T-helper 17 cell (primary cell): Measurements from ENCODE around the gene FNDC1. TPM values are rescaled to one million over a fixed set of nuclear protein-coding genes. Genes with fewer than 3 reads are reported as not detected.

Experiments
- ATAC-seq: fragments of 150-1000 bp; cut with Tn5 transposase; 2 replicates; pipeline ENCODE4 v1.10.0; 2021; ENCODE audit warnings: mild to moderate bottlenecking, moderate library complexity
- DNase-seq, 3 donors: peaks; one replicate each; pipeline versions ENCODE4 v3.0.0 to v3.0.0-alpha.2; 2020 to 2021
- H3K9me3 ChIP-seq: one replicate; pipeline ENCODE4 v1.7.0; 2013; ENCODE audit warnings: low read length, mild to moderate bottlenecking; ENCODE audit not compliant: control insufficient read depth, poor library complexity, severe bottlenecking
- H3K27ac Mint-ChIP-seq: one replicate; pipeline ENCODE4 v1.8.0; 2022; ENCODE audit warnings: mild to moderate bottlenecking, moderate library complexity, mixed read lengths
- H3K27me3 Mint-ChIP-seq: one replicate; pipeline ENCODE4 v1.8.0; 2022; ENCODE audit warnings: mixed read lengths
- H3K36me3 Mint-ChIP-seq: one replicate; pipeline ENCODE4 v1.8.0; 2022; ENCODE audit warnings: low read depth, mixed read lengths
- H3K4me1 Mint-ChIP-seq: one replicate; pipeline ENCODE4 v1.8.0; 2022; ENCODE audit warnings: mild to moderate bottlenecking, mixed read lengths
- H3K4me3 Mint-ChIP-seq: one replicate; pipeline ENCODE4 v1.8.0; 2022; ENCODE audit warnings: mild to moderate bottlenecking, moderate library complexity, mixed read lengths
- total RNA-seq, 4 donors: library from RNA in 2 of 4; stranded (reverse) in 2 of 4; gene quantifications; one replicate each; pipeline ENCODE4 v1.2.3 and lab custom pipeline; 2022 to 2026

The FNDC1 gene
- total RNA-seq, 2 donors from 2014 or later, result not detected

- peaks cover 4% of the 10 kb centered on the region for H3K36me3 Mint-ChIP-seq
- no peak overlapping the region for H3K4me3 Mint-ChIP-seq
- DNase-seq (no peak), ATAC-seq (no peak)
- H3K4me1 Mint-ChIP-seq, result no peaks in the 10 kb centered on the region
- peaks cover 42% of the 10 kb centered on the region for H3K27me3 Mint-ChIP-seq
- H3K27ac Mint-ChIP-seq, result no peak overlapping the region
- H3K9me3 ChIP-seq, result no peaks in the 10 kb centered on the region
Measured at GRCh38 chr6:159196430-159196975, 27.3 kb downstream of the FNDC1 start.

DNA sequence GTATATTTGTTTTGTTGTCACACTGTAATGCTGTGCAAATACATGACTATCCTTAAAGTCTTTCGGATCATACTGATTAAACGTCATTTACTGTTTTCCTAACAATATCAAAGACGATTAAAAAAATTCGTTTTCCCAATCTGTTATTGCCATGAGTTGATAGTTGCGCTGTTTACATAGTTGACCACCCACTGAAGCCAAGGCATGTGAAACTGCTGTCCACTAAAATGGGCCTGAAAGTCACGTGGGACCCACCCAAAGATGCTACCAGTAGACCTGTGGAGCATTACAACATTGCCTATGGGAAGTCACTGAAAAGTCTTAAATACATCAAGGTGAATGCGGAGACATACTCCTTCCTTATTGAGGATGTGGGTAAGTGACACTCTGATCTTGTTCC is 28.1 kb downstream of the FNDC1 start:
- Mint-ChIP-seq H3K4me3 (no peak overlapping the region), H3K36me3 (peaks cover 4% of the 10 kb centered on the region), H3K4me1 (no peaks in the 10 kb centered on the region), H3K27me3 (peaks cover 42% of the 10 kb centered on the region), H3K27ac (no peak overlapping the region)
- DNase-seq (no peak), ATAC-seq (no peak)
- H3K9me3 ChIP-seq, result no peaks in the 10 kb centered on the region

DNA sequence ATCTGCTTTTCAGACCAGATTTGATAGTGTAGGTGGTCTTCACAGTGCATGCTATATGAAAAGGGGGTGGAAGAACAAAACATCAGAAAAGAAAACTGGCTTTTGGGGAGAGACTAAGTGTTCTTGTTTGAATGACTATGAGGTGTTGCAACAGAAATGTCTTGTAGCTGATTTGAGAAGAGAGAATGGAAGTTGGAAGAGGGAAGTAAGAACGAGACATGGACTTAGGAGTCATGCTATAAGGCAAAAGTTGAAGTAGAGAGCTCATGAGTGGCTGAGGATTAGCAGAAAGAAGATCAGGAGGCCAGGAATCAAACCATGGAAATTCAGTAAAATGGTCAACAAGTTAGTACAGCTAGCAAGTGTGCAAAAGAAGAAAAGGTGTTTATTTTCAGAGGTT is 32.1 kb downstream of the FNDC1 start:
- H3K27me3 Mint-ChIP-seq, result peaks cover 42% of the 10 kb centered on the region
- H3K4me3 Mint-ChIP-seq, result no peak overlapping the region
- no peaks in the 10 kb centered on the region for H3K9me3 ChIP-seq
- H3K4me1 Mint-ChIP-seq, result peaks cover 3% of the 10 kb centered on the region
- H3K36me3 Mint-ChIP-seq, result peaks cover 4% of the 10 kb centered on the region
- DNase-seq (no peak), ATAC-seq (no peak)
- no peak overlapping the region for H3K27ac Mint-ChIP-seq

DNA sequence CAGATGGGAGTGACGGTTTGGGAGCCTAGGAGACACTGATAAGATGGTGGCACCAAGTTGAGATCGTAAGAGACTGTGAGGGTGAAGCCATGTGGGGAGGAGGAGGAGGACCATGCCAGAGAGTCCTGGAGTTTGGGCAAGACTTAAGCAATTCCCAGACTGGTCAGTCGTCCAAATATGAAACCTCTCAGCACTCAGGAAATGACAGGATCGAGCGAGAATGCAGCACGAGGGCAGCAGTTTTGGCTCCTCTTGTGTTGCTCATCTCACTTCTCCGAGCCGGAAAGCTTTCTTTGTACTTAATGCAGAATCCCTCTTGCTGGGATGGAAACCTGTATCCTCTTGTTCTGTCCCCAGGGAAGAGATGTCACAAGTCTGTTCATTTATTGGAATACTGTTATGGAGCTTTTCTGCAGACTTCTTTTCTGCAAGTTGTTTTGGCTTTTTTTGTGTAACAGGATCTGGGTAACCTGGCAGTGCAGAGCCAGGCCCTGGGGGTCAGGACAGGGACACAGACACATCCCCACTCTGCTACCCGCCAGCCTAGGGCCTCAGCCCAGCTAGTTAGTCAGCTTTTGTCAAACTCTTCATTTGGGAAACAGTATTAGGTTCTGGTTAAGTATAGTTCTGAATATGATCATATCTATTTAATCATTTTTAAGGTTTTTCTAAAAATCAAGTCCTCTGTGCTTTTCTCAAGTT is 34.3 kb downstream of the FNDC1 start:
- H3K27ac Mint-ChIP-seq, result no peak overlapping the region

DNA sequence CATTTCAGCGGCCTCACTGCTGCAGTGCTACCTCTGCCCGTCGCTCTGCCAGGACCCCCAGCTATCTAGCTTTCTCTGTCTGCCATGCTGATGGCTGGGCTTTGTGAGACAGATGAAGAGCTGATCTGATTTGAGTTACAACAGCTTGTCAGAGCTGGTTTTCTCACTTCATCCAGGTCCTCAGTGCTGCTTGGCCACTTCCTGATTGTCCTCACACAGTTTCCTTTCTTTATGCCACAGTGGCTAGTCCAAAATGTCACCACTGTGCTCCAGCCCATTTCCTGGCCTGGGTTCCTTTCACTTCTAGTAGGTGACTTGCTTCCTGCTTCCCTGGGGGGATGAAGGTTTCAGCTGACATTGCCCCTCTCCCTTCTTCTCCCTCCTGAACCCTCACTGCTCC is 35.4 kb downstream of the FNDC1 start:
- Mint-ChIP-seq H3K27ac (no peak overlapping the region), H3K4me1 (peaks cover 3% of the 10 kb centered on the region), H3K4me3 (no peak overlapping the region), H3K36me3 (peaks cover 4% of the 10 kb centered on the region), H3K27me3 (peaks cover 27% of the 10 kb centered on the region)
- no peak for ATAC-seq
- no peak for DNase-seq
- no peaks in the 10 kb centered on the region for H3K9me3 ChIP-seq

More for the DNA sequence above, 34.3 kb downstream of the FNDC1 start:
- no peak for ATAC-seq
- Mint-ChIP-seq H3K27me3 (peaks cover 31% of the 10 kb centered on the region), H3K4me1 (peaks cover 3% of the 10 kb centered on the region), H3K4me3 (no peak overlapping the region), H3K36me3 (peaks cover 4% of the 10 kb centered on the region)
- no peaks in the 10 kb centered on the region for H3K9me3 ChIP-seq
- no peak for DNase-seq

DNA sequence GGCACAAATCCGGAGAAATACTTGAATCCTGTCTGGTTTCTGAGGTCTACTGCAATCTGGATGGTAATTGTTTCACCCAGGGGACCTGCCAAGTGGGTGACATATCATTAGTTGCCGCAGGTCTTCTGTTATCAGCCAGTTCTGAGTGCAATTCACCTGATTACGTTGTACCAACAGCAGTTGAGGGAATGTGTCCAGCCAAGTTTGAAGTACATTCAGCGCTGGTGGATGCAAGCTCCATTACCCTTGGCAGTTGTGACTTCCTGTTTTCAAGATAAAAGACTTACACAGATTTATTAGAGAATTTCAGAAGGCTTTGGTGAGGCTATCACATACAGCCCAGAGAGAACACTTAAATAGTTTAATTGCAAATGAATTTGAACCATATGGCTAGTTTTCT is 42.8 kb downstream of the FNDC1 start:
- Mint-ChIP-seq H3K27me3 (peaks cover 27% of the 10 kb centered on the region), H3K4me3 (no peak overlapping the region), H3K27ac (no peak overlapping the region), H3K4me1 (peaks cover 3% of the 10 kb centered on the region), H3K36me3 (no peaks in the 10 kb centered on the region)
- no peak for ATAC-seq
- no peak for DNase-seq
- H3K9me3 ChIP-seq, result no peaks in the 10 kb centered on the region

GRCh38 chr6:159212525-159213280 is 43.5 kb downstream of the FNDC1 start:
- ATAC-seq (no peak), DNase-seq (no peak)
- Mint-ChIP-seq H3K36me3 (no peaks in the 10 kb centered on the region), H3K4me3 (no peak overlapping the region), H3K27ac (no peak overlapping the region), H3K27me3 (peaks cover 30% of the 10 kb centered on the region), H3K4me1 (peaks cover 3% of the 10 kb centered on the region)
- no peaks in the 10 kb centered on the region for H3K9me3 ChIP-seq

DNA sequence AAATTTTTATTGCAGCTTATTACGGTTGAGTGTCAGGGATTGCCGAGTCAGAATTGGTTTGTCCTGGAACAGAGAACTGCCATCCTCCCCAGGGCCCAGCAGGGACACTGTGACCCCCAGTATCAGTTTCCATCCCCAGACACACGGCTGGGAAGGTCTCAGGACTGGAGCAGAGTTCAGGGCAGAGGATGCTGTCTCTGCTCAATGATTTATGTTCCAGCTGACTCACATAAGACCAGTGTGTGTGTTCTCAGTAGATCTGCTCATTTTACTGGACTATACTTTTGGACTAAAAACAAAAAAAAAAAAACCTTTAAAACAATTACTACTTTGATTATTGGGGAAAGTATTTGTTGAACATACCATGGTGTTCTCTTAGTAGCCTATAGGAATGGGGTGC is 44.2 kb downstream of the FNDC1 start:
- DNase-seq (no peak), ATAC-seq (no peak)
- H3K27me3 Mint-ChIP-seq, result peaks cover 37% of the 10 kb centered on the region
- peaks cover 3% of the 10 kb centered on the region for H3K4me1 Mint-ChIP-seq
- no peak overlapping the region for H3K27ac Mint-ChIP-seq
- no peaks in the 10 kb centered on the region for H3K36me3 Mint-ChIP-seq
- no peak overlapping the region for H3K4me3 Mint-ChIP-seq
- H3K9me3 ChIP-seq, result no peaks in the 10 kb centered on the region

DNA sequence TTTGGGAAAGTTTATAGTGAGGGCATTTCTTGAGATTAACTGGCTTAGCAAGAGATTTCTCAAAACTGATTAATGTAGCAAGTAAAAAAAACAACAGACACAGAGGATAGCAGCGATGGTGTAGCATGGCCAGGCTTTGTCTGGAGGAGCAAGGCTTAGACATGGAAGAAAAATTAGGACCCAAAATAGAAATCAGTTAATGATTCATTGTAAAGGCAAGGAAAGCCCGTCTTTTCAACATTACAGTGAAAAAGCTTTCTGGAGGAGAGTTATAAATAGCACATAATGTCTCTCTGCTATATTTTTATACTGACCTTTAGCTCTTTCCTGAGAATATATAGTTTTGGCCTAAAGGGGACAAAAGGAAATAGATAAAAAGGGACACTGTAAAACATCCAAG is 45.1 kb downstream of the FNDC1 start:
- no peaks in the 10 kb centered on the region for H3K9me3 ChIP-seq
- Mint-ChIP-seq H3K36me3 (no peaks in the 10 kb centered on the region), H3K4me3 (no peak overlapping the region), H3K27ac (no peak overlapping the region), H3K27me3 (peaks cover 43% of the 10 kb centered on the region), H3K4me1 (peaks cover 3% of the 10 kb centered on the region)
- no peak for ATAC-seq
- DNase-seq, result no peak

DNA sequence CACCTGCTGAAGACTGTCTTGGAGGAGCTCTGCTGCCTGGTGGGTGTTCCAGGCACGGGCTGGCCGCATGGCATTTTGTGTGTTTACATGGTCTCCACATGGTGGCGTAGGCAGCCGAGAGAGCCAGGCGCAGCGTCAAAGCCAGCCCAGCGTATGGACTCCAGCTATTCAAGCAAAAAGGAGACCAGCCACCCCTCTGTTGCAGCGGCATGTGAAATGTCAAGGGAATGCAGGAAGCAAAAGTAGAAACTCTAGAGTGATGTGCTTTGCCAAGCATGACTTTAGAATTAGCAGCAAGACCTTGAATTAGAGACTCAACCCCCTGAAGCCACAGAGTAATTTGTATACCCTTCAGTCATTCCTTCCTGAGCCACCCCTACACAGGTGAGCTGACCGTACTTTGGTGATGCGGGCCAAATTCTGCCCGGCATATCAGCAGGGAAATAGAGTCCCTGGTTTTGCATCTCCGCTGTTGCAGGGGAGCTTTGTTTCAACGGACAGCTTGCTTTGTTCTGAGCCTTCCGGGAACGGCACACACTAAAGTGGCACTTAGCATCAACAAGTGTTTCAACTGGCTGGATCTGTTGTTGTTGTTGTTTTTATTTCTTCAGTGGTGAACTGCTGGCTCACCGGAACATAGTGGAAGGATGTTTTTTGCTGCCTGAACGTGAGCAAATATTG is 48.5 kb downstream of the FNDC1 start:
- DNase-seq (no peak), ATAC-seq (no peak)
- no peaks in the 10 kb centered on the region for H3K9me3 ChIP-seq
- H3K27ac Mint-ChIP-seq, result no peak overlapping the region
- peaks cover 5% of the 10 kb centered on the region for H3K4me1 Mint-ChIP-seq
- H3K36me3 Mint-ChIP-seq, result no peaks in the 10 kb centered on the region
- H3K27me3 Mint-ChIP-seq, result peaks cover 60% of the 10 kb centered on the region
- no peak overlapping the region for H3K4me3 Mint-ChIP-seq

DNA sequence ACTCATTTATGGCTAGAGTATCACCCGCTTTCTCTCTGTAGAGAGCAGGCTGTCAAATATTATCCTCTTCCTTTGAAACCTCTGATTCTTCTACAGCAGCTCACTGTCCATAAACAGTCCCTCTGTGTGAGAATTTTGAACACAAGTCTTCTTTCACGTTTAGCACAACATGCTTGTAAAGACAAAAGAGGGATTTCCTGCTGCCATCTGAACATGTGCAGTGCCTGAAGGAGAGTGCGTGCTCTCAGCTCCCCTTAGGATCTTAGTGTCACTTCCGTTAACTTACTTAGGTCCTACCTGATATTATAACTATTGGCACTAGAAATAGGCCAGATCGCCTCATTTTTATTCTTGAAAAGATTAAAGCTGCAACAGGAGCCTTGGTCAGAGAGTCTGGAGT is 50.9 kb downstream of the FNDC1 start:
- DNase-seq (no peak), ATAC-seq (no peak)
- no peak overlapping the region for H3K27ac Mint-ChIP-seq
- peaks cover 68% of the 10 kb centered on the region for H3K27me3 Mint-ChIP-seq
- no peaks in the 10 kb centered on the region for H3K9me3 ChIP-seq
- H3K4me1 Mint-ChIP-seq, result peaks cover 7% of the 10 kb centered on the region
- no peak overlapping the region for H3K4me3 Mint-ChIP-seq
- H3K36me3 Mint-ChIP-seq, result no peaks in the 10 kb centered on the region

- Mint-ChIP-seq H3K4me3 (no peak overlapping the region), H3K27ac (no peak overlapping the region)
- no peak for ATAC-seq
Measured at GRCh38 chr6:159221486-159222170, 52.4 kb downstream of the FNDC1 start.

DNA sequence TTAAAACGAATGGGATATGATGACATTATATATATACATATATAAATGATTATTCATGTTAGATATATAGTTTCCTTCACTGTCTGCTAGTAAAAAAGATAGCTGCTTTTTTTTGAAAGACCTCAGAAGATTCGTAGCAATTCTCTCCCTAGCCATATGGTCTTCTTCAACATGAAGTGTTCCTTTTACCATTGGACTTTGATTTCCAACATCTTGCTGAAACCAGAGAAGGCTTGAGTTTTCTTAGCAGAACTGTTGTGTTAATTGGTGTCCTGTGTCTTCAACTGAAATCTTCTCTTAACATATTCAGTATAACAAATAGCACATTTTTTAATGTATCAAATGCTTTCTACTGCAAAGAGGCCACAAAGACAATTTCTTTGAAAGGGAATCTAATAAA is 55.3 kb downstream of the FNDC1 start:
- no peaks in the 10 kb centered on the region for H3K36me3 Mint-ChIP-seq
- H3K27me3 Mint-ChIP-seq, result peaks cover 46% of the 10 kb centered on the region
- peaks cover 4% of the 10 kb centered on the region for H3K4me1 Mint-ChIP-seq
- no peaks in the 10 kb centered on the region for H3K9me3 ChIP-seq
- ATAC-seq (no peak), DNase-seq (no peak)
- no peak overlapping the region for H3K4me3 Mint-ChIP-seq
- no peak overlapping the region for H3K27ac Mint-ChIP-seq

More at GRCh38 chr6:159221486-159222170, 52.4 kb downstream of the FNDC1 start:
- Mint-ChIP-seq H3K36me3 (no peaks in the 10 kb centered on the region), H3K4me1 (peaks cover 7% of the 10 kb centered on the region), H3K27me3 (peaks cover 66% of the 10 kb centered on the region)
- H3K9me3 ChIP-seq, result no peaks in the 10 kb centered on the region
- no peak for DNase-seq
